K562 (cell line): ENCODE measurements around the gene SLC30A7. TPM values are rescaled to one million over a fixed set of nuclear protein-coding genes. Genes with fewer than 3 reads are reported as not detected.

Source experiments
- ATF1 ChIP-seq, 2 experiments: fragments of 450-650 bp in 1 of 2; IDR thresholded peaks; 2 replicates each; pipeline ENCODE4 v1.6.1; 2016; ENCODE audit warnings: missing compliant biosample characterization in 1 of 2, missing genetic modification characterization in 1 of 2
- C11orf30 ChIP-seq: fragments of 450-650 bp; IDR thresholded peaks from 2 replicates; pipeline ENCODE4 v1.6.1; 2016; ENCODE audit warnings: low read depth, mild to moderate bottlenecking
- E2F3 ChIP-seq: fragments of 250-450 bp; sonication (Bioruptor Pico); IDR thresholded peaks from 2 replicates; pipeline ENCODE4 v1.4.0; 2020; ENCODE audit warnings: mild to moderate bottlenecking
- EHMT2 ChIP-seq: fragments of 450-650 bp; IDR thresholded peaks from 2 replicates; pipeline ENCODE4 v1.6.1; 2018; ENCODE audit warnings: antibody characterized with exemption
- HDAC3 ChIP-seq: fragments of 450-650 bp; IDR thresholded peaks from 2 replicates; pipeline ENCODE4 v1.6.1; 2018; ENCODE audit warnings: borderline replicate concordance, mild to moderate bottlenecking, moderate library complexity; ENCODE audit not compliant: partially characterized antibody
- HNRNPUL1 ChIP-seq: fragments of 200-400 bp; formaldehyde crosslinking; IDR thresholded peaks from 2 replicates; pipeline ENCODE4 v1.6.1; 2017; ENCODE audit warnings: low read length
- JUNB ChIP-seq: fragments of 450-650 bp; formaldehyde crosslinking; conservative IDR thresholded peaks from 2 replicates; pipeline ENCODE4 v1.4.0; 2020; ENCODE audit warnings: mild to moderate bottlenecking
- KAT7 ChIP-seq: sonication (generic); formaldehyde crosslinking; IDR thresholded peaks from 2 replicates; pipeline ENCODE4 v1.8.0; 2022; ENCODE audit warnings: missing genetic modification reagents, mild to moderate bottlenecking, borderline replicate concordance
- NCOA1 ChIP-seq: fragments of 450-650 bp; IDR thresholded peaks from 2 replicates; pipeline ENCODE4 v1.6.1; 2016; ENCODE audit warnings: low read depth
- POLR3G ChIP-seq: IDR thresholded peaks from 2 replicates; pipeline ENCODE4 v1.6.1; 2011; ENCODE audit not compliant: insufficient read length, insufficient replicate concordance; ENCODE audit errors: extremely low read depth
- RB1 ChIP-seq: fragments of 450-650 bp; IDR thresholded peaks from 2 replicates; pipeline ENCODE4 v1.6.1; 2017; ENCODE audit warnings: low read depth, mild to moderate bottlenecking
- SNAPC5 ChIP-seq: fragments of 250-450 bp; sonication (Bioruptor Pico); IDR thresholded peaks from 2 replicates; pipeline ENCODE4 v1.8.0; 2021; ENCODE audit warnings: moderate library complexity, mild to moderate bottlenecking, inconsistent platforms
- STAG1 ChIP-seq: sonication (generic); formaldehyde crosslinking; IDR thresholded peaks from 2 replicates; pipeline ENCODE4 v1.5.0; 2020; ENCODE audit warnings: missing genetic modification reagents, borderline replicate concordance
- ZBTB2 ChIP-seq: fragments of 450-650 bp; IDR thresholded peaks from 2 replicates; pipeline ENCODE4 v1.6.1; 2016; ENCODE audit warnings: antibody characterized with exemption
- ZEB2 ChIP-seq: fragments of 450-650 bp; IDR thresholded peaks from 2 replicates; pipeline ENCODE4 v1.6.1; 2016
- ZFX ChIP-seq: sonication (generic); formaldehyde crosslinking; IDR thresholded peaks from 2 replicates; pipeline ENCODE4 v1.8.0; 2022; ENCODE audit warnings: mild to moderate bottlenecking, missing genetic modification reagents, moderate library complexity
- ZNF408 ChIP-seq: fragments of 250-450 bp; sonication (Bioruptor Pico); IDR thresholded peaks from 2 replicates; pipeline ENCODE4 v1.4.0; 2020; ENCODE audit warnings: low read depth, mild to moderate bottlenecking, moderate library complexity
- ZNF444 ChIP-seq: fragments of 250-450 bp; sonication (Bioruptor Pico); IDR thresholded peaks from 2 replicates; pipeline ENCODE4 v1.4.0; 2020; ENCODE audit warnings: mild to moderate bottlenecking, moderate library complexity
- ZNF445 ChIP-seq: fragments of 250-450 bp; sonication (Bioruptor Pico); IDR thresholded peaks from 2 replicates; pipeline ENCODE4 v1.4.0; 2020; ENCODE audit warnings: low read depth, mild to moderate bottlenecking, moderate library complexity
- ZNF583 ChIP-seq: fragments of 250-450 bp; sonication (Bioruptor Pico); IDR thresholded peaks from 2 replicates; pipeline ENCODE4 v1.4.0; 2020
- ZNF655 ChIP-seq: fragments of 250-450 bp; sonication (Bioruptor Pico); IDR thresholded peaks from 2 replicates; pipeline ENCODE4 v1.5.0; 2021
- polyA plus RNA-seq, 8 experiments: library from polyadenylated mRNA; depleted of rRNA in 4 of 8; stranded (reverse) in 5 of 8; unstranded in 3 of 8; fragments of >200 nt; fragmentation: Nextera tagmentation in 2 of 8; fragmentation: Illumina TruSeq in 1 of 8; extraction: Ambion mirVana in 2 of 8; extraction: Trizol in 1 of 8; gene quantifications; 2 replicates each; pipeline versions ENCODE4 v1.2.1 to v1.2.3, GENCODE V29; 2011 to 2014; ENCODE audit warnings: inconsistent platforms in 1 of 8, missing spikeins in 1 of 8
- total RNA-seq, 7 experiments: library from RNA; depleted of rRNA in 6 of 7; stranded (reverse); fragments of >200 nt in 6 of 7; fragmentation: Illumina TruSeq in 2 of 7; extraction: Trizol in 2 of 7; gene quantifications; 2 replicates each; pipeline versions ENCODE4 v1.2.1 to v1.2.3, GENCODE V29; 2011 to 2021; ENCODE audit warnings: low replicate concordance in 1 of 7
- TF ChIP-seq, protein P1 (sequence below): fragments of 250-450 bp; sonication (Bioruptor Pico); IDR thresholded peaks from 2 replicates; pipeline ENCODE4 v1.4.0; 2020; ENCODE audit warnings: mild to moderate bottlenecking, moderate library complexity
- TF ChIP-seq, protein P2 (sequence below): fragments of 250-450 bp; sonication (Bioruptor Pico); IDR thresholded peaks from 2 replicates; pipeline ENCODE4 v1.8.0; 2022; ENCODE audit warnings: moderate library complexity, mild to moderate bottlenecking, inconsistent platforms

SLC30A7 gene
- total and polyA plus RNA-seq, 9 of the 15 experiments (the other 6 are each of a cell fraction or from before 2014, with no cell fraction given) = 3.5 to 17.1 (median 7.2) TPM

DNA sequence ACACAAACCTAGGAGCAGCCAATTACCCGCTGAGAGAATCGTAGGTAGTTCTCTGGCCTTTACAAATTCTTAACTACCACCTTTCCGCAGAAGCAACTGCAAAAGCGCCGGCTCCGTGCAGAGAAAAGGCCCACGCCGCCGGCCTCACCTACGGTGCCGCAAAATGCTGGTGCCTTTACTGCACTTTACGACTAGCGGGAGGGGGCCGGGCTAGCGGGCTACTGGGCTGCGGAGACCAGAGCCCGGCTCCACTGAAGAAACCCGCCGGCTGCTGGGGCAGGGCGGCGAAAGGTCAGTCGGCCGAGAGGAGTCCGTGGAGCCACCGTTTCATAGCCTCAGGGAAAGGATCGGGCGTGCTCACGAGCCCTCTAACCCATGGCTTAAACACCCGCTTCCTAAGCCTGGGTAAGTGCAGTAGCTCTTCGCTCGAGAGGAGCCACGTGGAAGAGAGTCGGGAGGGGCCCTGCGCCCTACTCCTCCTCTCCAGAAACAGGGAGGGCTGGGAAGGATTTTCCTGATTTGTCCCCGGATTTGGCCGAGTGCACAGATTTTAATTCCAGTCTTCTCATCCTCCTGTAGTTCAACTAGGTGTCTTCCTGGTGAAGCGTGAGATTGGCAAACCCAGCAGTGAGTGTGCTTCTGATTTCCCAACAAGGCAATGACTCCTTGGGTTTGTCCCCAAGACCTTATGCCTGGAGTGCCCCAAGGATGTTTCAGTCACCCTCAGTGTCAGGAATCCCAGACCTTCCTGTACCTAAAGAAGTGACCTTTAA is 130.0 kb downstream of the SLC30A7 start, which contains the start of gene DPH5 (continued):
- TF ChIP-seq ZBTB2 = no peak
- TF ChIP-seq STAG1 (CRISPR knock-in tag) = no peak
- TF ChIP-seq ZNF655 (CRISPR knock-in tag) = no peak
- TF ChIP-seq, protein P1, sequence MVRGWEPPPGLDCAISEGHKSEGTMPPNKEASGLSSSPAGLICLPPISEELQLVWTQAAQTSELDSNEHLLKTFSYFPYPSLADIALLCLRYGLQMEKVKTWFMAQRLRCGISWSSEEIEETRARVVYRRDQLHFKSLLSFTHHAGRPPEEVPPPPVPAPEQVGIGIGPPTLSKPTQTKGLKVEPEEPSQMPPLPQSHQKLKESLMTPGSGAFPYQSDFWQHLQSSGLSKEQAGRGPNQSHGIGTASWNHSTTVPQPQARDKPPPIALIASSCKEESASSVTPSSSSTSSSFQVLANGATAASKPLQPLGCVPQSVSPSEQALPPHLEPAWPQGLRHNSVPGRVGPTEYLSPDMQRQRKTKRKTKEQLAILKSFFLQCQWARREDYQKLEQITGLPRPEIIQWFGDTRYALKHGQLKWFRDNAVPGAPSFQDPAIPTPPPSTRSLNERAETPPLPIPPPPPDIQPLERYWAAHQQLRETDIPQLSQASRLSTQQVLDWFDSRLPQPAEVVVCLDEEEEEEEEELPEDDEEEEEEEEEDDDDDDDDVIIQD (CRISPR knock-in tag) = no peak
- TF ChIP-seq HNRNPUL1 = no peak
- no peak for TF ChIP-seq ZNF445 (CRISPR knock-in tag)
- TF ChIP-seq RB1 = peak; percentile 74
- TF ChIP-seq ZFX = peak; percentile 91
- TF ChIP-seq ZNF408 (CRISPR knock-in tag) = no peak
- TF ChIP-seq POLR3G = no peak
- TF ChIP-seq ZNF583 = peak; percentile 32; the same call in 1 of the 2 replicates
- no peak for TF ChIP-seq JUNB (CRISPR knock-in tag)
- TF ChIP-seq ZNF444 (CRISPR knock-in tag) = no peak
- no peak for TF ChIP-seq ATF1 (CRISPR knock-in tag; IDR thresholded peaks at IDR 0.05)
- TF ChIP-seq ATF1 (tag; IDR thresholded peaks at IDR 0.05) = peak; percentile 50
- peak; percentile 76; the same call in 1 of the 2 replicates for TF ChIP-seq KAT7 (CRISPR knock-in tag)
- TF ChIP-seq, protein P2, sequence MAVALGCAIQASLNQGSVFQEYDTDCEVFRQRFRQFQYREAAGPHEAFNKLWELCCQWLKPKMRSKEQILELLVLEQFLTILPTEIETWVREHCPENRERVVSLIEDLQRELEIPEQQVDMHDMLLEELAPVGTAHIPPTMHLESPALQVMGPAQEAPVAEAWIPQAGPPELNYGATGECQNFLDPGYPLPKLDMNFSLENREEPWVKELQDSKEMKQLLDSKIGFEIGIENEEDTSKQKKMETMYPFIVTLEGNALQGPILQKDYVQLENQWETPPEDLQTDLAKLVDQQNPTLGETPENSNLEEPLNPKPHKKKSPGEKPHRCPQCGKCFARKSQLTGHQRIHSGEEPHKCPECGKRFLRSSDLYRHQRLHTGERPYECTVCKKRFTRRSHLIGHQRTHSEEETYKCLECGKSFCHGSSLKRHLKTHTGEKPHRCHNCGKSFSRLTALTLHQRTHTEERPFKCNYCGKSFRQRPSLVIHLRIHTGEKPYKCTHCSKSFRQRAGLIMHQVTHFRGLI (CRISPR knock-in tag) = no peak
- TF ChIP-seq C11orf30 = peak; percentile 45
- TF ChIP-seq EHMT2 = no peak
- TF ChIP-seq E2F3 (CRISPR knock-in tag) = no peak
- 0 out of 2 replicates have a peak, but pooled peaks have one; percentile 20 for TF ChIP-seq NCOA1
- no peak for TF ChIP-seq SNAPC5 (CRISPR knock-in tag)
- TF ChIP-seq HDAC3 = no peak
- TF ChIP-seq ZEB2 = no peak
